Epithelial cell of proximal tubule (primary cell): ENCODE results near the gene TMEM243. TPM values are rescaled to one million over a fixed set of nuclear protein-coding genes. Genes with fewer than 3 reads are reported as not detected.
"Not testable (repeated sequence)": the region's sequence is repeated elsewhere in the genome, so short reads cannot be mapped to it uniquely, and the experiment has no call there.

Experiments
- DNase-seq: peaks from one replicate; pipeline ENCODE4 v3.0.0-alpha.2; 2011; ENCODE audit warnings: low read depth
- H3K4me3 ChIP-seq: 2 replicates; pipeline ENCODE4 v1.5.1; 2011; ENCODE audit warnings: low read depth, mild to moderate bottlenecking, low read length
- total RNA-seq: library from RNA; depleted of rRNA; stranded (reverse); fragments of >200 nt; gene quantifications from 2 replicates; pipeline ENCODE4 v1.2.3, GENCODE V29; 2015
- TF ChIP-seq, protein P1 (sequence below): conservative IDR thresholded peaks from 2 replicates; pipeline ENCODE4 v1.5.1; 2012; ENCODE audit warnings: low read depth, mild to moderate bottlenecking, low read length

TMEM243 gene
- total RNA-seq, 1 donor from 2014 or later, result 37.3 TPM

DNA sequence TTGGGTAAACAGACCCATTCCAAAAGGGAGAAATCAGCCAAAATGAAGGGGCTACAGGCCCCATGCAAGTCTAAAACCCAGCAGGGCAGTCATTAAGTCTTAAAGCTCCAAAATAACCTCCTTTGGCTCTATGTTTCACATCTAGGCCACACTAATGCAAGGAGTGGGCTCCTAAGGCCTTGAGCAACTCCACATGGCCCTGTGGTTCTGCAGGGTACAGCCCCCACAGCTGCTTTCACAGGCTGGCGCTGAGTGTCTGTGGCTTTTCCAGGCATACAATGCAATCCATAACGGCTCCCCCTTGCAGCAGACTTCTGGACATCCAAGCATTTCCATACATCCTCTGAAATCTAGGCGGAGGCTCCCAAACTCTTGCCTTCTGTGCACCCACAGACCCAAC is 9.0 kb downstream of the TMEM243 start:
- TF ChIP-seq, protein P1, sequence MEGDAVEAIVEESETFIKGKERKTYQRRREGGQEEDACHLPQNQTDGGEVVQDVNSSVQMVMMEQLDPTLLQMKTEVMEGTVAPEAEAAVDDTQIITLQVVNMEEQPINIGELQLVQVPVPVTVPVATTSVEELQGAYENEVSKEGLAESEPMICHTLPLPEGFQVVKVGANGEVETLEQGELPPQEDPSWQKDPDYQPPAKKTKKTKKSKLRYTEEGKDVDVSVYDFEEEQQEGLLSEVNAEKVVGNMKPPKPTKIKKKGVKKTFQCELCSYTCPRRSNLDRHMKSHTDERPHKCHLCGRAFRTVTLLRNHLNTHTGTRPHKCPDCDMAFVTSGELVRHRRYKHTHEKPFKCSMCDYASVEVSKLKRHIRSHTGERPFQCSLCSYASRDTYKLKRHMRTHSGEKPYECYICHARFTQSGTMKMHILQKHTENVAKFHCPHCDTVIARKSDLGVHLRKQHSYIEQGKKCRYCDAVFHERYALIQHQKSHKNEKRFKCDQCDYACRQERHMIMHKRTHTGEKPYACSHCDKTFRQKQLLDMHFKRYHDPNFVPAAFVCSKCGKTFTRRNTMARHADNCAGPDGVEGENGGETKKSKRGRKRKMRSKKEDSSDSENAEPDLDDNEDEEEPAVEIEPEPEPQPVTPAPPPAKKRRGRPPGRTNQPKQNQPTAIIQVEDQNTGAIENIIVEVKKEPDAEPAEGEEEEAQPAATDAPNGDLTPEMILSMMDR, result no peak
- DNase-seq, result no peak
- no peak overlapping the region for H3K4me3 ChIP-seq

DNA sequence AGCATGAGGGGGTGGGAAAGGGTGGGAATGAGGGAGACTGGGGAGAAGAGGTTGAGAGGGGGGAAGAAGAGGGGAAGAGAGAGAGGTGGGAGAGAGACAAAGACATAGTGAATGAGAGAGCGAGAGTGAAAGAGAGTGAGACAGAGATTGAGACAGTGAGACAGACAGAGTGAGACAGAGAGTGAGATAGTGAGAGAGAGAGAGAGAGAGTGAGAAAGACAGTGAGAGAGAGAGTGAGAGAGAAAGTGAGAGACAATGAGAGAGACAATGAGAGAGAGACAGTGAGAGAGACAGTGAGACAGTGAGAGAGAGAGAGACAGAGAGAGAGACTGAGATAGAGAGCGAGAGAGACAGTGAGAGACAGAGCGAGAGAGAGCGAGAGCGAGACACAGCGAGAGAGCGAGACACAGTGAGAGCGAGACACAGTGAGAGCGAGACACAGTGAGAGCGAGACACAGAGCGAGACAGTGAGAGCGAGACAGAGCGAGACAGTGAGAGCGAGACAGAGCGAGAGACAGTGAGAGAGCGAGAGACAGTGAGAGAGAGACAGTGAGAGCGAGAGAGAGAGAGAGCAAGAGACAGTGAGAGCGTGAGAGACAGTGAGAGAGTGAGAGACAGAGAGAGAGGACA is 10.1 kb downstream of the TMEM243 start:
- TF ChIP-seq, protein P1, result no peak
- no peak for DNase-seq
- H3K4me3 ChIP-seq, result no peak overlapping the region

DNA sequence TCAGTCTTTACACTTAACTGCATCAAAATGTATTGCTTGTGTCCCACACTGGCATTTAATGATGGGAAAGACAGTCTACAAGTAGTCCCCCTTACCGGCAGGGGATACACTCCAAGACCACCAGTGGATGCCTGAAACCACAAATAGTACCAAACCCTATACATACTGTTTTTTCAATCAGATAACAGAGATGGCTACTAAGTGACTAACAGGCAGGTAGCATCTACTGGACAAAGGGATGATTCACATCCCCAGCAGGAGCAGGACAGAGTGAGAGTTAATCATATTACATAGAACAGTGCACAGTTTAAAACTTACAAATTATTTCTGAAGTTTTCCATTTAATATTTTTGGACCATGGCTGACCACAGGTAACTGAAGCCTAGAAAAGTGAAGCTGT is 13.2 kb downstream of the TMEM243 start:
- TF ChIP-seq, protein P1, result no peak
- H3K4me3 ChIP-seq, result no peak overlapping the region
- DNase-seq, result no peak

DNA sequence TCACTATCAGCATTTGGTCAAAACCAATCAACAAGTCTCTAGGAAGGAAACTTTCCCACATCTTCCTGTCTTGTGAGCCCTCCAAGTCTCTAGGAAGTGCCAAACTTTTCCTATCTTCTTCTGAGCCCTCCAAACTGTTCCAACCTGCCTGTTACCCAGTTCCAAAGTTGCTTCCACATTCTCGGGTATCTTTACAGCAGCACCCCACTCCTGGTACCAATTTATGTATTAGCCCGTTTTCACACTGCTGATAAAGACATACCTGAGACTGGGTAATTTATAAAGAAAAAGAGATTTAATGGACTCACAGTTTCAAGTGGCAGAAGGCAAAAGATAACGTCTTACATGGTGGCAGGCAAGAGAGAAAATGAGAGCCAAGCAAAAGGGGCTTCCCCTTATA is 13.8 kb downstream of the TMEM243 start:
- H3K4me3 ChIP-seq, DNase-seq: not testable (repeated sequence)

DNA sequence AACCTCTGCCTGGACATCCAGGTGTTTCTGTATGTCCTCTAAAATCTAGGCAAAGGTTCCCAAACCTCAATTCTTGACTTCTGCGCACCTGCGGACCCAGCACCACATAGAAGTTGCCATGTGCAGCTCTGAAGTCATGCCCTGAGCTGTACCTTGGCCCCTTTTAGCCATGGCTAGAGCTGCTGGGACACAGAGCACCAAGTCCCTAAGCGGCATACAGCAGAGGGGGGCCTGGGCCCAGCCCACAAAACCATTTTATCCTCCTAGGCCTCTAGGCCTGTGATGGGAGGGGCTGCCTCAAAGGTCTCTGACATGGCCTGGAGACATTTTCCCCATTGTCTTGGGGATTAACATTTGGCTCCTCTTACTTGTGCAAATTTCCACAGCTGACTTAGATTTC is 14.6 kb downstream of the TMEM243 start:
- no peak for DNase-seq
- TF ChIP-seq, protein P1, result no peak
- no peak overlapping the region for H3K4me3 ChIP-seq

DNA sequence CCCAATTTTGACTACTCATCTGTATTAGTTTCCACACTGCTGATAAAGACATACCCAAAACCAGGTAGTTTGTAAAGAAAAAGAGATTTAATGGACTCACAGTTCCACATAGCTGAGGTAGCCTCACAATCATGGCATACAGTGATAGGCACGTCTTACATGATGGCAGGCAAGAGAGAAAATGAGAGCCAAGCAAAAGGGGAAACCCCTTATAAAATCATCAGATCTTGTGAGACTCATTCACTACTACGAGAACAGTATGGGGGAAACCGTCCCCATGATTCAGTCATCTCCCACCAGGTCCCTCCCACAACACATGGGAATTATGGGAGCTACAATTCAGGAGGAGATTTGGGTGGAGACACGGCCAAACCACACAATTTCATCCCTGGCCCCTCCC is 15.6 kb downstream of the TMEM243 start:
- not testable (repeated sequence) for H3K4me3 ChIP-seq, DNase-seq

DNA sequence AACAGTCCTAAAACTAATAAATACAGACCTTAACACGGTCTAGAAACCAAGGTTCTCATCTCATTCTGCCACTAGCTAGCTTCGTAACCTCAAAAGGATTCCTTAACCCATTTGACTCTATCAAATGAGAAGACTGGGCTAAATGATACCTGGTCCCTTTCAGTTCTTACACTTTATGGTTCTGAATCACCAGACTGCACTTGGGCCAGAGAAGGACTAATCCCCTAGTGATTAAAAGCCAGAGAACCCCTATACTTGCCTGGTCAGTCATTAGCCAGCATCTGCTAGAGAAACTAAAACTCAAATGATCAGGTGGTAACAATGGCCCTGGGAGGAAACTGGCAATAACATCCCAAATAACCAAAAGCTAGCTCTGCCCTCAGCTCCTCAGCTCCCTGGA is 16.8 kb downstream of the TMEM243 start:
- no peak overlapping the region for H3K4me3 ChIP-seq
- TF ChIP-seq, protein P1, result no peak
- DNase-seq, result no peak

DNA sequence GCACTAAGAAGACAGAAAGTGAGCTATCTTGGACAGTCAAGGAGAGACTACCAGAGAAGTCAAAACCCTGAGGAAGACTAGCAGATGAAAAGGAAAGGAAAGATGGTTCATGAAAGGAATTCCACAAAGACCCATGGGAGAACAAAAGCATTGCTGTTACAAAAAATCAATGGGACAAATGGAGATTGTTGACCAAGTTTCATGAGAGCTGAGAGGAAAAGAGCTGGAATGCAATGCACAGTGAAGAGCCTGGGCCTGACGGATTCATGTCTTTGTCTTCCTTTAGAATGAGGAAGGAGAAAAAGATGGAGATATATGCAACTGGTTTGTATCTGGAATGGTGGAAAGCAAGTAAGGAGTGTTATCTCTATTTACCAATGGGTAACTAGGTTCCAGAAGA is 17.3 kb downstream of the TMEM243 start:
- TF ChIP-seq, protein P1, result no peak

More for the DNA sequence above, 17.3 kb downstream of the TMEM243 start:
- H3K4me3 ChIP-seq, result no peak overlapping the region
- no peak for DNase-seq
